K562 (cell line): Measurements from ENCODE around the gene VTCN1. TPM values are rescaled to one million over a fixed set of nuclear protein-coding genes. Genes with fewer than 3 reads are reported as not detected.

Experiments
- ATAC-seq: fragments of 200-7000 bp; cut with Tn5 transposase; 3 replicates; pipeline ENCODE4 v1.9.1; 2020; ENCODE audit warnings: moderate library complexity
- BruUV-seq: library from RNA; stranded (reverse); fragments of 400-500 nt; replicated peaks from 2 replicates; lab custom pipeline; 2021; lab: Mats Ljungman, UMichigan
- CTCF ChIA-PET: fragments of 300-600 bp; formaldehyde crosslinking; extraction: SDS; loops from one replicate; lab custom pipeline; 2021; ENCODE audit warnings: low intra/inter-chr PET ratio; lab: Yijun Ruan, JAX
- POLR2A ChIA-PET: fragments of 300-600, 350-650 bp; sonication (Branson Sonifier 250); formaldehyde crosslinking; extraction: SDS; loops from one replicate; lab custom pipeline; 2021; ENCODE audit warnings: antibody characterized with exemption, inconsistent platforms; lab: Yijun Ruan, JAX
- DNase-seq, 4 experiments: peaks; one replicate each; pipeline versions ENCODE4 v3.0.0 to v3.0.0-alpha.2; 2011 to 2018; ENCODE audit warnings: low spot score in 3 of 4, mixed read lengths in 3 of 4; ENCODE audit errors: extremely low read depth in 1 of 4
- FAIRE-seq: peaks from 2 replicates; lab custom pipeline; 2011; peaks lifted over from hg19 to GRCh38; lab: Jason Lieb, UNC
- H2AFZ ChIP-seq: 2 replicates; pipeline ENCODE4 v1.6.0; 2011; ENCODE audit warnings: low read depth, low read length, control low read depth, inconsistent platforms
- H3K27ac ChIP-seq: fragments of 200-600 bp; 3 replicates; pipeline ENCODE4 v1.8.0; 2011; ENCODE audit warnings: low read depth, mild to moderate bottlenecking, control low read depth, inconsistent platforms, low read length, moderate library complexity, mixed read lengths; ENCODE audit errors: extremely low read depth
- H3K27me3 ChIP-seq, 2 experiments: fragments of 300-600 bp in 1 of 2; 2 replicates in 1 of 2; 3 replicates in 1 of 2; pipeline versions ENCODE4 v1.6.0 to v1.8.0; 2011; ENCODE audit warnings: inconsistent platforms in 2 of 2, low read length in 2 of 2, mild to moderate bottlenecking in 1 of 2, mixed read lengths in 1 of 2, moderate library complexity in 1 of 2; ENCODE audit not compliant: control insufficient read depth in 2 of 2, insufficient read depth in 2 of 2
- H3K36me3 ChIP-seq: fragments of 300-600 bp; 3 replicates; pipeline ENCODE4 v1.8.0; 2011; ENCODE audit warnings: mild to moderate bottlenecking, low read length, inconsistent platforms; ENCODE audit not compliant: control insufficient read depth, insufficient read depth
- H3K4me1 ChIP-seq, 2 experiments: fragments of 200-600 bp in 1 of 2; replicated peaks in 1 of 2; 2 replicates in 1 of 2; 3 replicates in 1 of 2; pipeline versions ENCODE4 v1.5.1 to v1.8.0; 2011; ENCODE audit warnings: inconsistent platforms in 2 of 2, low read length in 2 of 2, mild to moderate bottlenecking in 1 of 2, mixed read lengths in 1 of 2, moderate library complexity in 1 of 2; ENCODE audit not compliant: control insufficient read depth in 2 of 2, insufficient read depth in 2 of 2
- H3K4me2 ChIP-seq: 2 replicates; pipeline ENCODE4 v1.6.1; 2011; ENCODE audit warnings: low read length, control low read depth, inconsistent platforms, mixed read lengths; ENCODE audit not compliant: insufficient read depth
- H3K4me3 ChIP-seq: fragments of 200-600 bp; sonication (generic), shearing (Covaris generic); 2 replicates; pipeline ENCODE4 v1.5.1; 2016; ENCODE audit warnings: control low read depth, inconsistent platforms
- H3K79me2 ChIP-seq: fragments of 200-600 bp; 3 replicates; pipeline ENCODE4 v1.8.0; 2011; ENCODE audit warnings: low read length, inconsistent platforms; ENCODE audit not compliant: control insufficient read depth, insufficient read depth
- H3K9ac ChIP-seq, 2 experiments: 2 replicates each; pipeline versions ENCODE4 v1.6.0 to v1.6.1; 2011; ENCODE audit warnings: low read depth in 2 of 2, low read length in 2 of 2, control low read depth in 1 of 2, inconsistent platforms in 1 of 2, mild to moderate bottlenecking in 1 of 2, mixed read lengths in 1 of 2; ENCODE audit not compliant: insufficient read depth in 1 of 2
- H3K9me1 ChIP-seq: one replicate; pipeline ENCODE4 v1.6.0; 2011; ENCODE audit warnings: inconsistent platforms, mild to moderate bottlenecking, low read length, moderate library complexity; ENCODE audit not compliant: control insufficient read depth, insufficient read depth
- H3K9me3 ChIP-seq: replicated peaks from 2 replicates; pipeline ENCODE4 v1.5.1; 2011; ENCODE audit warnings: low read depth, low read length, inconsistent platforms; ENCODE audit not compliant: control insufficient read depth, insufficient read depth
- H4K20me1 ChIP-seq: replicated peaks from 2 replicates; pipeline ENCODE4 v1.6.1; 2011; ENCODE audit warnings: low read length, inconsistent platforms, mixed read lengths; ENCODE audit not compliant: control insufficient read depth, insufficient read depth
- ARHGAP35 ChIP-seq: fragments of 450-650 bp; IDR thresholded peaks from 2 replicates; pipeline ENCODE4 v1.6.1; 2018; ENCODE audit not compliant: partially characterized antibody
- HDGF ChIP-seq: fragments of 450-650 bp; IDR thresholded peaks from 2 replicates; pipeline ENCODE4 v1.6.1; 2016
- KDM1A ChIP-seq, 2 experiments: fragments of 450-650 bp; IDR thresholded peaks; 2 replicates each; pipeline ENCODE4 v1.6.1; 2016; ENCODE audit warnings: mild to moderate bottlenecking in 2 of 2
- NR2C2 ChIP-seq, 2 experiments: fragments of 200-800 bp in 1 of 2; sonication (Bioruptor generic) in 1 of 2; sonication (generic) in 1 of 2; formaldehyde crosslinking in 1 of 2; IDR thresholded peaks; 2 replicates each; pipeline versions ENCODE4 v1.6.1 to v1.8.0; 2016 to 2022; ENCODE audit warnings: mild to moderate bottlenecking in 1 of 2, missing compliant biosample characterization in 1 of 2, missing genetic modification characterization in 1 of 2, missing genetic modification reagents in 1 of 2
- PTRF ChIP-seq: fragments of 450-650 bp; IDR thresholded peaks from 2 replicates; pipeline ENCODE4 v1.6.1; 2016; ENCODE audit warnings: mild to moderate bottlenecking, missing genetic modification characterization, missing compliant biosample characterization
- RFX7 ChIP-seq: fragments of 250-450 bp; sonication (Bioruptor Pico); IDR thresholded peaks from 2 replicates; pipeline ENCODE4 v1.5.1; 2021; ENCODE audit warnings: mild to moderate bottlenecking
- ZNF311 ChIP-seq: fragments of 250-450 bp; sonication (Bioruptor Pico); IDR thresholded peaks from 2 replicates; pipeline ENCODE4 v1.4.0; 2020; ENCODE audit warnings: mild to moderate bottlenecking, moderate library complexity
- WGBS: fragments of 100-300 bp; shearing (Covaris generic); methylation state at CpG from one replicate; pipeline ENCODE4 v1.1.6; 2016; ENCODE audit warnings: low coverage, mixed read lengths; ENCODE audit not compliant: insufficient coverage; ENCODE audit errors: missing lambda C conversion rate; 5-methylcytosine and 5-hydroxymethylcytosine counted together
- in situ Hi-C: fragments of 300-500 bp; cut with MboI; formaldehyde crosslinking; loops from 4 replicates; pipeline ENCODE4 v1.15.0; 2018; ENCODE audit warnings: inconsistent platforms, mixed read lengths
- intact Hi-C: fragments of 100-400 bp; cut with micrococcal nuclease; formaldehyde crosslinking; loops from 2 replicates; pipeline ENCODE4 v1.14.2; 2022
- polyA plus RNA-seq, 8 experiments: library from polyadenylated mRNA; depleted of rRNA in 4 of 8; stranded (reverse) in 5 of 8; unstranded in 3 of 8; fragments of >200 nt; fragmentation: Nextera tagmentation in 2 of 8; fragmentation: Illumina TruSeq in 1 of 8; extraction: Ambion mirVana in 2 of 8; extraction: Trizol in 1 of 8; gene quantifications; 2 replicates each; pipeline versions ENCODE4 v1.2.1 to v1.2.3, GENCODE V29; 2011 to 2014; ENCODE audit warnings: inconsistent platforms in 1 of 8, missing spikeins in 1 of 8
- total RNA-seq, 7 experiments: library from RNA; depleted of rRNA in 6 of 7; stranded (reverse); fragments of >200 nt in 6 of 7; fragmentation: Illumina TruSeq in 2 of 7; extraction: Trizol in 2 of 7; gene quantifications; 2 replicates each; pipeline versions ENCODE4 v1.2.1 to v1.2.3, GENCODE V29; 2011 to 2021; ENCODE audit warnings: low replicate concordance in 1 of 7
- TF ChIP-seq, protein P1 (sequence below): fragments of 450-650 bp; IDR thresholded peaks from 2 replicates; pipeline ENCODE4 v1.6.1; 2017; ENCODE audit warnings: mild to moderate bottlenecking, moderate library complexity
- TF ChIP-seq, protein P2 (sequence below): fragments of 250-450 bp; sonication (Bioruptor Pico); IDR thresholded peaks from 2 replicates; pipeline ENCODE4 v1.8.0; 2021; ENCODE audit warnings: borderline replicate concordance, mild to moderate bottlenecking, moderate library complexity; ENCODE audit not compliant: poor library complexity, severe bottlenecking

The VTCN1 gene
- total and polyA plus RNA-seq, 9 of the 15 experiments (the other 6 are each of a cell fraction or from before 2014, with no cell fraction given), result not detected

DNA sequence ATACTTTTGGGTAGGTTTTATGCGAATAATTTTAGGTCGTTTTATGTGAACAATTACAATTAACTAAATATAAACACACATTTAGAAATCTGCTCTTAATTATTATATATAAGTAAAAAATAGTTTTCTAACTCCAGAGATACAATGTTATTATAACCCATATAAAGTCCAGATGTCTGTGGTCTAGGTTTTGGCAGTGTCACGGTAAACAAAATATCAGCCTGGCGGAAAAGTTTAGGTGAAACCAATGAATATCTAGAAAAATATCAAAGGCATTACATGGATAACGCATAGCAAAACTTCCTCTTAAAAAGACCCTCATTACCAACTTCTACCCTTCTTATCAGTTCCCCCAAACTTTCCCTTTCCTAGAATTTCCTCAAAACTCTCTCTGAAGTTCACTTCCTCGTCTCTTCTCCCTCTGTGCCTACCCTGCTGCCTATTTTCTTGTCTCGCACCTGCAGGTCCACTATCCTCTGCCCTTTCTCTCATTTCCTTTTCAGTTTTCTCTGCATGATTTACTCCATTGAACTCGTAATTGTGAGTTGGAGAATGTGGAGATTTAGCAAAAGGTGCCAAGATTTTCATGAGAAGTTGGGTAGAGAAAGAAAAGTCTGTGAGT lies 21.8 kb downstream of the VTCN1 start:
- no peak overlapping the region for H3K4me2 ChIP-seq
- 2% methylated on average over 8 of the region's 8 CpGs for WGBS
- H3K36me3 ChIP-seq, result no peaks in the 10 kb centered on the region
- no peak overlapping the region for H3K9ac ChIP-seq
- no TSS peak for BruUV-seq
- DNase-seq (no peak), ATAC-seq (no peak), FAIRE-seq (no peak)
- H3K9me3 ChIP-seq, result no peaks in the 10 kb centered on the region
- H3K4me1 ChIP-seq, result no peaks in the 10 kb centered on the region
- H3K27ac ChIP-seq, result no peak overlapping the region
- TF ChIP-seq ZNF311 (CRISPR knock-in tag), result no peak
- no peak for TF ChIP-seq HDGF
- TF ChIP-seq, protein P1, sequence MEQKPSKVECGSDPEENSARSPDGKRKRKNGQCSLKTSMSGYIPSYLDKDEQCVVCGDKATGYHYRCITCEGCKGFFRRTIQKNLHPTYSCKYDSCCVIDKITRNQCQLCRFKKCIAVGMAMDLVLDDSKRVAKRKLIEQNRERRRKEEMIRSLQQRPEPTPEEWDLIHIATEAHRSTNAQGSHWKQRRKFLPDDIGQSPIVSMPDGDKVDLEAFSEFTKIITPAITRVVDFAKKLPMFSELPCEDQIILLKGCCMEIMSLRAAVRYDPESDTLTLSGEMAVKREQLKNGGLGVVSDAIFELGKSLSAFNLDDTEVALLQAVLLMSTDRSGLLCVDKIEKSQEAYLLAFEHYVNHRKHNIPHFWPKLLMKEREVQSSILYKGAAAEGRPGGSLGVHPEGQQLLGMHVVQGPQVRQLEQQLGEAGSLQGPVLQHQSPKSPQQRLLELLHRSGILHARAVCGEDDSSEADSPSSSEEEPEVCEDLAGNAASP, result no peak
- TF ChIP-seq KDM1A (IDR thresholded peaks at IDR 0.05), result no peak
- TF ChIP-seq, protein P2, sequence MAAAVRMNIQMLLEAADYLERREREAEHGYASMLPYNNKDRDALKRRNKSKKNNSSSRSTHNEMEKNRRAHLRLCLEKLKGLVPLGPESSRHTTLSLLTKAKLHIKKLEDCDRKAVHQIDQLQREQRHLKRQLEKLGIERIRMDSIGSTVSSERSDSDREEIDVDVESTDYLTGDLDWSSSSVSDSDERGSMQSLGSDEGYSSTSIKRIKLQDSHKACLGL (CRISPR knock-in tag), result no peak
- TF ChIP-seq ARHGAP35, result no peak
- TF ChIP-seq NR2C2 (CRISPR knock-in tag; IDR thresholded peaks at IDR 0.05), result no peak
- peak; percentile 1; the same call in 1 of the 2 replicates for TF ChIP-seq NR2C2 (tag; IDR thresholded peaks at IDR 0.05)
- no peak for TF ChIP-seq RFX7 (CRISPR knock-in tag)
- TF ChIP-seq PTRF, result no peak
- H4K20me1 ChIP-seq, result no peaks in the 10 kb centered on the region
- in situ Hi-C loops (no loop called here), intact Hi-C loops (no loop called here)
- H3K9me1 ChIP-seq, result no peaks in the 10 kb centered on the region
- peaks cover 0 to 11% of the 10 kb centered on the region in 2 experiments; a peak in 3 of 5 replicates for H3K27me3 ChIP-seq
- H3K4me3 ChIP-seq, result no peak overlapping the region
- no peak overlapping the region for H2AFZ ChIP-seq
- CTCF ChIA-PET, result no interaction called here
- POLR2A ChIA-PET, result interaction anchor here (0.7 kb wide), 1 partner anchor 14 kb away, joined by 3 read pairs; no protein-coding TSS in a partner anchor
- no peaks in the 10 kb centered on the region for H3K79me2 ChIP-seq
